IMR-90 (cell line): ENCODE data around the gene ANKRD40. TPM values are rescaled to one million over a fixed set of nuclear protein-coding genes. Genes with fewer than 3 reads are reported as not detected.

ENCODE experiments used
- ATAC-seq: fragments of 200-7000 bp; cut with Tn5 transposase; 2 replicates; pipeline ENCODE4 v1.9.1; 2020; ENCODE audit warnings: low read depth, mild to moderate bottlenecking, moderate library complexity
- BruUV-seq: library from RNA; stranded (reverse); fragments of 400-500 nt; replicated peaks from 2 replicates; lab custom pipeline; 2021; lab: Mats Ljungman, UMichigan
- CTCF ChIA-PET: fragments of 300-600 bp; formaldehyde crosslinking; extraction: SDS; loops from one replicate; lab custom pipeline; 2021; ENCODE audit warnings: antibody characterized with exemption; lab: Yijun Ruan, JAX
- POLR2A ChIA-PET: fragments of 300-600 bp; sonication (Branson Sonifier 250); formaldehyde crosslinking; loops from one replicate; lab custom pipeline; 2022; ENCODE audit warnings: antibody characterized with exemption; ENCODE audit not compliant: unreplicated experiment; lab: Charles Lee
- DNase-seq: peaks from one replicate; pipeline ENCODE4 v3.0.0; 2013
- H2AFZ ChIP-seq: replicated peaks from 2 replicates; pipeline ENCODE3; 2013; ENCODE audit warnings: low read length, mild to moderate bottlenecking; ENCODE audit not compliant: poor library complexity
- H2AK5ac ChIP-seq: 2 replicates; pipeline ENCODE4 v1.6.1; 2013; ENCODE audit warnings: low read depth, low read length, inconsistent platforms
- H2AK9ac ChIP-seq: replicated peaks from 2 replicates; pipeline ENCODE3; 2013; ENCODE audit warnings: mild to moderate bottlenecking, low read depth, low read length, moderate library complexity; ENCODE audit not compliant: poor library complexity
- H2BK120ac ChIP-seq: 2 replicates; pipeline ENCODE4 v1.6.1; 2013; ENCODE audit warnings: low read depth, low read length, inconsistent platforms
- H2BK15ac ChIP-seq: 3 replicates; pipeline ENCODE4 v1.6.1; 2013; ENCODE audit warnings: low read depth, low read length, inconsistent platforms
- H2BK20ac ChIP-seq: 2 replicates; pipeline ENCODE4 v1.6.1; 2013; ENCODE audit warnings: low read depth, mild to moderate bottlenecking, inconsistent platforms, low read length, moderate library complexity
- H2BK5ac ChIP-seq: 2 replicates; pipeline ENCODE4 v1.6.1; 2013; ENCODE audit warnings: mild to moderate bottlenecking, low read depth, low read length, inconsistent platforms; ENCODE audit not compliant: poor library complexity, severe bottlenecking
- H3K14ac ChIP-seq: replicated peaks from 2 replicates; pipeline ENCODE4 v1.6.1; 2013; ENCODE audit warnings: low read depth, low read length, inconsistent platforms
- H3K18ac ChIP-seq: 2 replicates; pipeline ENCODE4 v1.6.1; 2013; ENCODE audit warnings: low read depth, low read length, control low read depth
- H3K23ac ChIP-seq: 2 replicates; pipeline ENCODE4 v1.6.1; 2013; ENCODE audit warnings: low read depth, low read length, inconsistent platforms
- H3K27ac ChIP-seq: 2 replicates; pipeline ENCODE4 v1.5.1; 2013; ENCODE audit warnings: mild to moderate bottlenecking, control low read depth, low read length; ENCODE audit not compliant: insufficient read depth
- H3K27me3 ChIP-seq: 2 replicates; pipeline ENCODE4 v1.6.1; 2013; ENCODE audit warnings: low read length; ENCODE audit not compliant: control insufficient read depth, insufficient read depth
- H3K36me3 ChIP-seq: 2 replicates; pipeline ENCODE4 v1.6.1; 2013; ENCODE audit warnings: low read length, mixed read lengths; ENCODE audit not compliant: control insufficient read depth, insufficient read depth
- H3K4ac ChIP-seq: 2 replicates; pipeline ENCODE4 v1.6.1; 2013; ENCODE audit warnings: low read depth, low read length, inconsistent platforms
- H3K4me1 ChIP-seq: 2 replicates; pipeline ENCODE4 v1.6.1; 2013; ENCODE audit warnings: low read length, mixed read lengths; ENCODE audit not compliant: control insufficient read depth, insufficient read depth
- H3K4me2 ChIP-seq: 2 replicates; pipeline ENCODE4 v1.6.1; 2013; ENCODE audit warnings: low read depth, mild to moderate bottlenecking, control low read depth, low read length, moderate library complexity
- H3K4me3 ChIP-seq: 2 replicates; pipeline ENCODE4 v1.5.1; 2013; ENCODE audit warnings: low read depth, mild to moderate bottlenecking, control low read depth, low read length, moderate library complexity; ENCODE audit not compliant: insufficient read depth
- H3K56ac ChIP-seq: 2 replicates; pipeline ENCODE4 v1.6.1; 2013; ENCODE audit warnings: low read length, inconsistent platforms; ENCODE audit not compliant: insufficient read depth; ENCODE audit errors: extremely low read depth
- H3K79me1 ChIP-seq, 2 experiments: 2 replicates each; pipeline ENCODE4 v1.6.1; 2013; ENCODE audit warnings: low read length in 2 of 2, inconsistent platforms in 1 of 2, low read depth in 1 of 2
- H3K9ac ChIP-seq: 2 replicates; pipeline ENCODE4 v1.6.1; 2013; ENCODE audit warnings: low read depth, low read length, control low read depth
- H3K9me1 ChIP-seq: 2 replicates; pipeline ENCODE4 v1.6.1; 2013; ENCODE audit warnings: low read length, inconsistent platforms; ENCODE audit not compliant: insufficient read depth
- H3K9me3 ChIP-seq: 2 replicates; pipeline ENCODE4 v1.6.1; 2013; ENCODE audit warnings: low read length; ENCODE audit not compliant: control insufficient read depth, insufficient read depth
- H4K20me1 ChIP-seq: 2 replicates; pipeline ENCODE4 v1.6.1; 2013; ENCODE audit warnings: low read length, inconsistent platforms; ENCODE audit not compliant: insufficient read depth
- H4K5ac ChIP-seq: 2 replicates; pipeline ENCODE4 v1.6.1; 2013; ENCODE audit warnings: mild to moderate bottlenecking, low read depth, low read length, control low read depth
- H4K8ac ChIP-seq, 2 experiments: 2 replicates each; pipeline ENCODE4 v1.6.1; 2013; ENCODE audit warnings: low read depth in 2 of 2, low read length in 2 of 2, control low read depth in 1 of 2, inconsistent platforms in 1 of 2
- H4K91ac ChIP-seq: 2 replicates; pipeline ENCODE4 v1.6.1; 2013; ENCODE audit warnings: low read depth, low read length, inconsistent platforms; ENCODE audit not compliant: insufficient read depth
- BHLHE40 ChIP-seq: fragments of 150-350 bp; IDR thresholded peaks from 2 replicates; pipeline ENCODE4 v1.6.1; 2016; ENCODE audit warnings: mild to moderate bottlenecking, low read depth, low read length
- CEBPB ChIP-seq: IDR thresholded peaks from 2 replicates; pipeline ENCODE4 v1.6.1; 2012; ENCODE audit warnings: low read depth, low read length, improper control_type of control experiment
- CHD1 ChIP-seq: IDR thresholded peaks from 2 replicates; pipeline ENCODE4 v1.6.1; 2012; ENCODE audit warnings: low read depth, low read length, improper control_type of control experiment
- CTCF ChIP-seq: conservative IDR thresholded peaks from 2 replicates; pipeline ENCODE4 v1.5.1; 2012; ENCODE audit warnings: mild to moderate bottlenecking, low read depth, low read length, improper control_type of control experiment
- ELK1 ChIP-seq: fragments of 150-350 bp; IDR thresholded peaks from 2 replicates; pipeline ENCODE4 v1.6.1; 2016; ENCODE audit warnings: low read depth, mild to moderate bottlenecking, low read length, moderate library complexity, borderline replicate concordance
- MAFK ChIP-seq: IDR thresholded peaks from 2 replicates; pipeline ENCODE4 v1.6.1; 2012; ENCODE audit warnings: low read depth, low read length, improper control_type of control experiment
- MXI1 ChIP-seq: IDR thresholded peaks from 2 replicates; pipeline ENCODE4 v1.6.1; 2012; ENCODE audit warnings: low read depth, mild to moderate bottlenecking, low read length, moderate library complexity, borderline replicate concordance
- NFE2L2 ChIP-seq: fragments of 150-350 bp; IDR thresholded peaks from 2 replicates; pipeline ENCODE4 v1.6.1; 2016; ENCODE audit warnings: low read depth, mild to moderate bottlenecking, low read length
- POLR2A ChIP-seq: IDR thresholded peaks from 2 replicates; pipeline ENCODE4 v1.6.1; 2012; ENCODE audit warnings: mild to moderate bottlenecking, low read depth, low read length
- RAD21 ChIP-seq: IDR thresholded peaks from 2 replicates; pipeline ENCODE4 v1.6.1; 2012; ENCODE audit warnings: low read length, improper control_type of control experiment
- RCOR1 ChIP-seq: IDR thresholded peaks from 2 replicates; pipeline ENCODE4 v1.6.1; 2012; ENCODE audit warnings: mild to moderate bottlenecking, low read length, improper control_type of control experiment; ENCODE audit not compliant: insufficient replicate concordance
- RFX5 ChIP-seq: IDR thresholded peaks from 2 replicates; pipeline ENCODE4 v1.8.0; 2012; ENCODE audit warnings: low read depth, mild to moderate bottlenecking, low read length, moderate library complexity
- SMC3 ChIP-seq: fragments of 150-350 bp; IDR thresholded peaks from 2 replicates; pipeline ENCODE4 v1.6.1; 2016; ENCODE audit warnings: low read depth, mild to moderate bottlenecking, antibody characterized with exemption, low read length, moderate library complexity
- USF2 ChIP-seq: fragments of 150-350 bp; IDR thresholded peaks from 2 replicates; pipeline ENCODE4 v1.6.1; 2017; ENCODE audit warnings: mild to moderate bottlenecking, antibody characterized with exemption, low read length, low read depth
- WGBS, 2 experiments: methylation state at CpG; one replicate each; pipeline versions ENCODE4 v1.1.5 to v1.1.7; 2013; ENCODE audit warnings: missing lambda C conversion rate in 2 of 2; ENCODE audit not compliant: insufficient read length in 1 of 2; ENCODE audit errors: extremely low coverage in 2 of 2; 5-methylcytosine and 5-hydroxymethylcytosine counted together
- dilution Hi-C: fragments of 300-500 bp; cut with HindIII; formaldehyde crosslinking; loops from one replicate; pipeline ENCODE4 v1.14.3; 2018; ENCODE audit warnings: low sequenced_read_pairs; ENCODE audit not compliant: unreplicated experiment
- in situ Hi-C: fragments of 300-500 bp; cut with MboI; formaldehyde crosslinking; loops from 3 replicates; pipeline ENCODE4 v1.14.3; 2019; ENCODE audit warnings: low sequenced_read_pairs, inconsistent platforms, mixed read lengths
- intact Hi-C: fragments of 100-400 bp; cut with micrococcal nuclease; formaldehyde crosslinking; loops from 2 replicates; pipeline ENCODE4 v1.10.0; 2022
- polyA plus RNA-seq, 3 experiments: library from polyadenylated mRNA; depleted of rRNA; stranded (reverse); fragments of >200 nt; gene quantifications; 2 replicates each; pipeline ENCODE4 v1.2.3, GENCODE V29; 2012; ENCODE audit warnings: low replicate concordance in 1 of 3
- total RNA-seq: library from RNA; depleted of rRNA; stranded (reverse); fragments of >200 nt; gene quantifications from 2 replicates; pipeline ENCODE4 v1.2.3, GENCODE V29; 2012

The ANKRD40 gene
- total and polyA plus RNA-seq, 2 of the 4 experiments (the other 2 are of a cell fraction): 23.4 to 35.8 TPM

- Histone ChIP-seq H4K20me1 (peaks cover 4% of the 10 kb centered on the region; the same call in 1 of the 2 replicates), H4K8ac (peak overlapping the region in 1 of 2 experiments; percentile 71; a peak in 2 of 4 replicates), H2AK9ac (peak overlapping the region; percentile 74), H3K9ac (peak overlapping the region; percentile 51; the same call in 1 of the 2 replicates), H3K4me1 (peaks cover 43% of the 10 kb centered on the region), H3K9me3 (no peaks in the 10 kb centered on the region), H3K9me1 (peaks cover 26% of the 10 kb centered on the region), H4K5ac (peak overlapping the region; percentile 68), H3K56ac (peak overlapping the region; percentile 26; the same call in 1 of the 2 replicates), H3K23ac (peak overlapping the region; percentile 53), H3K27ac (peak overlapping the region; percentile 89), H3K4me3 (no peak overlapping the region), H2AK5ac (peak overlapping the region; percentile 86; the same call in 1 of the 2 replicates), H4K91ac (peak overlapping the region; percentile 78; the same call in 1 of the 2 replicates), H2BK20ac (peak overlapping the region; percentile 87), H3K18ac (peak overlapping the region; percentile 97), H3K36me3 (peaks cover 22% of the 10 kb centered on the region), H3K4ac (peak overlapping the region; percentile 92), H2BK120ac (peak overlapping the region; percentile 76), H3K14ac (peak overlapping the region; percentile 85), H2BK5ac (peak overlapping the region; percentile 96), H3K79me1 (peaks cover 0 to 26% of the 10 kb centered on the region in 2 experiments; a peak in 2 of 4 replicates), H3K27me3 (no peaks in the 10 kb centered on the region), H2AFZ (peak overlapping the region; percentile 5), H2BK15ac (peak overlapping the region; percentile 92; the same call in 1 of the 3 replicates), H3K4me2 (peak overlapping the region; percentile 61)
- dilution Hi-C loops (no loop called here), in situ Hi-C loops (loop anchor here (5.0 to 10.0 kb wide), 2 partner anchors 146 to 208 kb away; partner anchors contain the start of gene SPATA20), intact Hi-C loops (no loop called here)
- DNase-seq (peak; percentile 70), ATAC-seq (peak; percentile 55)
- CTCF ChIA-PET: interaction anchor here (2.4 kb wide), 1 partner anchor 142 kb away, joined by 9 read pairs; no protein-coding TSS in a partner anchor
- no CpG with 5 or more reads among the region's 5 CpGs for WGBS, 2 experiments
- POLR2A ChIA-PET: no interaction called here
- BruUV-seq: no TSS peak
- TF ChIP-seq CHD1 (no peak), NFE2L2 (no peak), USF2 (no peak), RCOR1 (no peak), MXI1 (no peak), ELK1 (no peak), RFX5 (no peak), POLR2A (no peak), CTCF (no peak), SMC3 (no peak), BHLHE40 (no peak), RAD21 (no peak), CEBPB (no peak), MAFK (no peak)
Observed at GRCh38 chr17:50693036-50693682, 14.6 kb downstream of the ANKRD40 start.
